H1 (cell line): ENCODE measurements around the gene MAFF. TPM values are rescaled to one million over a fixed set of nuclear protein-coding genes. Genes with fewer than 3 reads are reported as not detected.

Experiments used
- CTCF ChIA-PET: fragments of 300-600 bp; sonication (Branson Sonifier 250); formaldehyde crosslinking; loops from one replicate; lab custom pipeline; 2021; ENCODE audit not compliant: partially characterized antibody; lab: Charles Lee
- POLR2A ChIA-PET: fragments of 300-600 bp; sonication (Branson Sonifier 250); formaldehyde crosslinking; loops from one replicate; lab custom pipeline; 2021; ENCODE audit warnings: inconsistent platforms; ENCODE audit not compliant: partially characterized antibody; lab: Charles Lee
- DNase-seq, 2 experiments: peaks; one replicate each; pipeline versions ENCODE4 v3.0.0 to v3.0.0-alpha.2; 2010 to 2022; ENCODE audit warnings: low spot score in 2 of 2, low read depth in 1 of 2, mixed read lengths in 1 of 2
- FAIRE-seq: peaks from 2 replicates; lab custom pipeline; 2011; peaks lifted over from hg19 to GRCh38; lab: Jason Lieb, UNC
- H2AFZ ChIP-seq: 2 replicates; pipeline ENCODE4 v1.8.1; 2012; ENCODE audit warnings: low read length, inconsistent platforms
- H2AK5ac ChIP-seq: 2 replicates; pipeline ENCODE4 v1.6.1; 2013; ENCODE audit warnings: low read depth, low read length
- H2BK120ac ChIP-seq: replicated peaks from 2 replicates; pipeline ENCODE3; 2013; ENCODE audit warnings: low read depth, low read length, inconsistent platforms
- H2BK12ac ChIP-seq: 2 replicates; pipeline ENCODE4 v1.6.1; 2013; ENCODE audit warnings: low read depth, low read length
- H2BK15ac ChIP-seq: 2 replicates; pipeline ENCODE4 v1.6.1; 2013; ENCODE audit warnings: low read length
- H2BK20ac ChIP-seq: 2 replicates; pipeline ENCODE4 v1.6.1; 2013; ENCODE audit warnings: low read length
- H2BK5ac ChIP-seq: 2 replicates; pipeline ENCODE4 v1.6.1; 2013; ENCODE audit warnings: low read depth, low read length
- H3K14ac ChIP-seq: 2 replicates; pipeline ENCODE4 v1.6.1; 2013; ENCODE audit warnings: inconsistent platforms; ENCODE audit not compliant: insufficient read length
- H3K18ac ChIP-seq: 2 replicates; pipeline ENCODE4 v1.6.1; 2013; ENCODE audit warnings: low read length; ENCODE audit errors: extremely low read depth
- H3K23ac ChIP-seq: 2 replicates; pipeline ENCODE4 v1.6.1; 2013; ENCODE audit warnings: inconsistent platforms; ENCODE audit not compliant: insufficient read length
- H3K23me2 ChIP-seq: 2 replicates; pipeline ENCODE4 v1.6.1; 2013; ENCODE audit warnings: low read depth, low read length
- H3K27ac ChIP-seq: 2 replicates; pipeline ENCODE4 v1.6.1; 2011; ENCODE audit warnings: low read depth, low read length, inconsistent platforms
- H3K27me3 ChIP-seq, 4 experiments: replicated peaks in 1 of 4; 1 replicate in 1 of 4; 2 replicates in 3 of 4; pipeline versions ENCODE4 v1.6.1 to v1.8.1; 2011 to 2013; ENCODE audit warnings: low read length in 3 of 4, mild to moderate bottlenecking in 3 of 4, inconsistent platforms in 2 of 4, mixed read lengths in 2 of 4, moderate library complexity in 1 of 4; ENCODE audit not compliant: control insufficient read depth in 3 of 4, insufficient read depth in 3 of 4; ENCODE audit errors: extremely low read depth in 1 of 4
- H3K36me3 ChIP-seq, 4 experiments: 2 replicates each; pipeline versions ENCODE4 v1.6.1 to v1.8.1; 2011 to 2013; ENCODE audit warnings: mild to moderate bottlenecking in 4 of 4, low read length in 3 of 4, moderate library complexity in 2 of 4, control low read depth in 1 of 4, inconsistent platforms in 1 of 4; ENCODE audit not compliant: insufficient read depth in 4 of 4, control insufficient read depth in 2 of 4
- H3K4ac ChIP-seq: replicated peaks from 2 replicates; pipeline ENCODE3; 2013; ENCODE audit warnings: low read length, low read depth, mixed read lengths, inconsistent platforms; ENCODE audit not compliant: insufficient read length
- H3K4me1 ChIP-seq, 4 experiments: replicated peaks in 1 of 4; 1 replicate in 1 of 4; 2 replicates in 3 of 4; pipeline versions ENCODE4 v1.6.1 to v1.8.1; 2011 to 2013; ENCODE audit warnings: low read length in 3 of 4, inconsistent platforms in 2 of 4, mixed read lengths in 1 of 4; ENCODE audit not compliant: insufficient read depth in 4 of 4, control insufficient read depth in 3 of 4
- H3K4me2 ChIP-seq, 2 experiments: 2 replicates each; pipeline versions ENCODE4 v1.6.1 to v1.8.1; 2011 to 2013; ENCODE audit warnings: low read depth in 2 of 2, low read length in 2 of 2, control low read depth in 1 of 2, inconsistent platforms in 1 of 2, mild to moderate bottlenecking in 1 of 2; ENCODE audit not compliant: insufficient read depth in 1 of 2
- H3K4me3 ChIP-seq, 4 experiments: fragments of 200-600, 300-600 bp in 1 of 4; sonication (generic), shearing (Covaris generic), sonication (Bioruptor Twin) in 1 of 4; 2 replicates each; pipeline versions ENCODE4 v1.5.1 to v1.8.1; 2011 to 2016; ENCODE audit warnings: low read length in 4 of 4, low read depth in 3 of 4, control low read depth in 2 of 4, inconsistent platforms in 2 of 4, mild to moderate bottlenecking in 2 of 4, mixed read lengths in 1 of 4, moderate library complexity in 1 of 4; ENCODE audit not compliant: insufficient read depth in 2 of 4; ENCODE audit errors: extremely low read depth in 1 of 4
- H3K56ac ChIP-seq: replicated peaks from 2 replicates; pipeline ENCODE3; 2013; ENCODE audit warnings: low read depth, mild to moderate bottlenecking, mixed read lengths, low read length, inconsistent platforms; ENCODE audit not compliant: insufficient read length
- H3K79me1 ChIP-seq: 2 replicates; pipeline ENCODE4 v1.6.1; 2013; ENCODE audit warnings: low read depth, low read length, control low read depth
- H3K79me2 ChIP-seq, 2 experiments: 2 replicates each; pipeline versions ENCODE4 v1.6.1 to v1.8.1; 2012 to 2013; ENCODE audit warnings: low read length in 2 of 2, mild to moderate bottlenecking in 2 of 2, inconsistent platforms in 1 of 2; ENCODE audit not compliant: insufficient read depth in 2 of 2, control insufficient read depth in 1 of 2
- H3K9ac ChIP-seq, 4 experiments: replicated peaks in 1 of 4; 1 replicate in 1 of 4; 2 replicates in 3 of 4; pipeline versions ENCODE4 v1.6.1 to v1.8.1; 2011 to 2013; ENCODE audit warnings: low read depth in 3 of 4, low read length in 3 of 4, control low read depth in 2 of 4, mild to moderate bottlenecking in 2 of 4, moderate library complexity in 2 of 4, inconsistent platforms in 1 of 4; ENCODE audit errors: extremely low read depth in 1 of 4
- H3K9me3 ChIP-seq, 2 experiments: 2 replicates each; pipeline versions ENCODE4 v1.6.1 to v1.8.1; 2012 to 2013; ENCODE audit warnings: mild to moderate bottlenecking in 2 of 2, moderate library complexity in 2 of 2, control low read depth in 1 of 2, inconsistent platforms in 1 of 2, low read depth in 1 of 2, low read length in 1 of 2, mixed read lengths in 1 of 2; ENCODE audit not compliant: insufficient read depth in 2 of 2
- H4K20me1 ChIP-seq, 2 experiments: replicated peaks in 1 of 2; 2 replicates each; pipeline versions ENCODE3 to v1.8.1; 2011 to 2013; ENCODE audit warnings: inconsistent platforms in 2 of 2, low read length in 2 of 2, mild to moderate bottlenecking in 1 of 2; ENCODE audit not compliant: insufficient read depth in 2 of 2, control insufficient read depth in 1 of 2
- H4K5ac ChIP-seq: 2 replicates; pipeline ENCODE4 v1.6.1; 2013; ENCODE audit warnings: low read length, low read depth, mixed read lengths, inconsistent platforms; ENCODE audit not compliant: insufficient read length
- H4K8ac ChIP-seq: 2 replicates; pipeline ENCODE4 v1.8.0; 2013; ENCODE audit warnings: mild to moderate bottlenecking, moderate library complexity, low read length, inconsistent platforms; ENCODE audit not compliant: insufficient read depth; ENCODE audit errors: extremely low read depth
- H4K91ac ChIP-seq: replicated peaks from 2 replicates; pipeline ENCODE3; 2013; ENCODE audit warnings: low read length, mixed read lengths, inconsistent platforms; ENCODE audit not compliant: insufficient read length
- ATF3 ChIP-seq: IDR thresholded peaks from 2 replicates; pipeline ENCODE4 v1.6.1; 2011; ENCODE audit warnings: low read depth, mild to moderate bottlenecking, low read length; ENCODE audit not compliant: insufficient read depth
- CBX5 ChIP-seq: fragments of 300-800, 300-1000 bp; sonication (generic); IDR thresholded peaks from 2 replicates; pipeline ENCODE4 v1.7.1; 2016; ENCODE audit warnings: antibody characterized with exemption, low read length, low read depth
- CBX8 ChIP-seq: fragments of 300-800, 300-1000 bp; sonication (generic); IDR thresholded peaks from 2 replicates; pipeline ENCODE4 v1.7.1; 2016; ENCODE audit warnings: low read depth, low read length, borderline replicate concordance
- CTBP2 ChIP-seq: IDR thresholded peaks from 2 replicates; pipeline ENCODE4 v1.7.0; 2011; ENCODE audit warnings: borderline replicate concordance, mild to moderate bottlenecking, moderate library complexity, mixed read lengths, low read length; ENCODE audit not compliant: insufficient read depth, insufficient read length
- EGR1 ChIP-seq: IDR thresholded peaks from 2 replicates; pipeline ENCODE4 v1.6.1; 2011; ENCODE audit warnings: low read depth, low read length, borderline replicate concordance
- HDAC6 ChIP-seq: IDR thresholded peaks from one replicate; pipeline ENCODE4 v1.7.1; 2012; ENCODE audit warnings: low read depth, mild to moderate bottlenecking, inconsistent platforms, low read length, moderate library complexity
- POLR2A ChIP-seq, 2 experiments: IDR thresholded peaks; 1 replicate in 1 of 2; 2 replicates in 1 of 2; pipeline ENCODE4 v1.6.1; 2011; ENCODE audit warnings: low read depth in 2 of 2, low read length in 2 of 2, mild to moderate bottlenecking in 2 of 2; ENCODE audit errors: control extremely low read depth in 1 of 2
- RBBP5 ChIP-seq: IDR thresholded peaks from 2 replicates; pipeline ENCODE4 v1.7.1; 2012; ENCODE audit warnings: low read depth, mild to moderate bottlenecking, inconsistent platforms, low read length, moderate library complexity, borderline replicate concordance
- SIRT6 ChIP-seq: IDR thresholded peaks from one replicate; pipeline ENCODE4 v1.7.1; 2012; ENCODE audit warnings: low read length, inconsistent platforms
- WGBS, 2 experiments: shearing (Covaris generic) in 1 of 2; methylation state at CpG; one replicate each; pipeline versions ENCODE4 v1.1.6 to v1.1.7; 2013 to 2015; ENCODE audit warnings: low lambda C conversion rate in 2 of 2, mixed read lengths in 2 of 2, inconsistent platforms in 1 of 2, low coverage in 1 of 2, missing lambda C conversion rate in 1 of 2; ENCODE audit not compliant: insufficient replicate concordance in 2 of 2, insufficient coverage in 1 of 2, insufficient read length in 1 of 2; ENCODE audit errors: extremely low coverage in 1 of 2, missing lambda C conversion rate in 1 of 2; 5-methylcytosine and 5-hydroxymethylcytosine counted together
- polyA plus RNA-seq, 7 experiments: library from polyadenylated mRNA; depleted of rRNA in 3 of 7; stranded (reverse) in 5 of 7; unstranded in 2 of 7; fragments of >200 nt in 5 of 7; fragments of 200-250 nt in 2 of 7; gene quantifications; 1 replicate in 5 of 7; 2 replicates in 1 of 7; 4 replicates in 1 of 7; pipeline versions ENCODE4 v1.2.1 to v1.2.3, GENCODE V29; 2011 to 2013; ENCODE audit warnings: missing spikeins in 2 of 7, mixed read lengths in 2 of 7
- total RNA-seq: library from RNA; stranded (reverse); fragmentation: NEBNext Ultra II Directional; extraction: Animal tissue kit (Norgen Biotek cat#: 25700); gene quantifications from 2 replicates; pipeline ENCODE4 v1.2.1, GENCODE V29; 2021

MAFF gene
- total and polyA plus RNA-seq, 2 of the 8 experiments (the other 6 are each of a cell fraction or from before 2014, with no cell fraction given), result 1.5 to 6.3 TPM

DNA sequence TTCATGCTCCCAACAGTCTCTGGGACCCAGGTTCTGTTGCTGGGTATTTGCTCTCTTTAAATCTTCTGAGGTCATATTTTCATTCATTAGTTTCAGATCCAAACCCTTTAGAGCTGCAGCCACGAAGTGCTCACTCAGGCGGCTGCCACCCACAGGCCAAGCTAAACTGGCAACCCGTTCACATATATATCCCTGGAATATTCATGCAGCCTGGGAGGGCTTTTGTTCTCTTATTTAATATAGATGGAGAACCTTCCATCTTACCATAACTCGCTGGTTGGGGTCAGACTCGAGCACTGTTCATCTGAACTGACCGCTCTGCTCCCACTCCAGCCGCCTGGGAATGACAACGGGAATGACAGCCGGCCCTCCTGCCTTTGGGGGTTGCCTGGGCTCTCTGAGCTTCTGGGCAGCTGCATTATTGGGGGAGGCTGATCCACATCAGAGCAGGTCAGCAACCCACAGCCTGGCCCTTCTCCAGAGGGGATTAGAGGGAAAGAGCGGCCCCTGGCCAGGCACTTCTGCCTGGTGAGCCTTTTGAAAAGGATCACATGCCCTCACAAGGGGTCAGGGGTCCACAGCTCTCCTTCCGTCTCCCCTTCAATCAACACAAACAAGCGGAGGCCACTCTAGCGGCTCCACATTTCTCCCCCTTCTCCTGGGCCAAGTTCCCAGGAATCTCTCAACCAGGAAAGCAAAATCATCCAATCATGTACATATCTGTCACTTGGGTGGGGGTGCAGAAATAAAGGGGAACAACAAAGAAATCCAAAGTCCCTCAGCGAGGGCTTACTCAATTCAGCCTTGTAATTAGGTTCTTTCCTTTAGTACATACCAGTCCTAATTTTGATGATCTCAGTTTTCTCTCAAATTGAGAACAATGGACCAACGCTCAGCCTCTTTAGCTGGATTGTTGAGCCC, 59.2 kb downstream of the MAFF start:
- Histone ChIP-seq H3K27ac (no peak overlapping the region), H2AK5ac (no peak overlapping the region), H2BK5ac (no peak overlapping the region), H3K23me2 (no peaks in the 10 kb centered on the region), H2BK12ac (no peak overlapping the region), H4K8ac (no peak overlapping the region), H2AFZ (no peak overlapping the region), H3K23ac (no peak overlapping the region), H3K4me2 (no peak overlapping the region), H3K79me2 (peaks cover 7 to 85% of the 10 kb centered on the region in 2 experiments; a peak in 3 of 4 replicates), H4K91ac (no peak overlapping the region), H3K56ac (no peak overlapping the region), H4K20me1 (peaks cover 20 to 25% of the 10 kb centered on the region in 2 experiments), H3K4me1 (peaks cover 2 to 20% (median 7%) of the 10 kb centered on the region in 4 experiments), H2BK15ac (0 out of 2 replicates have a peak overlapping the region, but pooled peaks have one; percentile 74), H3K4ac (no peak overlapping the region), H3K27me3 (no peaks in the 10 kb centered on the region; a peak in 1 of 7 replicates), H2BK120ac (no peak overlapping the region), H2BK20ac (0 out of 2 replicates have a peak overlapping the region, but pooled peaks have one; percentile 8), H3K36me3 (no peaks in the 10 kb centered on the region), H3K9me3 (no peaks in the 10 kb centered on the region), H4K5ac (no peak overlapping the region), H3K14ac (no peak overlapping the region), H3K9ac (no peak overlapping the region), H3K4me3 (no peak overlapping the region), H3K79me1 (peaks cover 30% of the 10 kb centered on the region), H3K18ac (no peak overlapping the region)
- no peak for FAIRE-seq
- no peak for TF ChIP-seq CTBP2
- no peak for TF ChIP-seq SIRT6
- TF ChIP-seq CBX5, result no peak
- no peak for TF ChIP-seq RBBP5
- no peak for TF ChIP-seq POLR2A (IDR thresholded peaks at IDR 0.05; ENCODE audit: control extremely low read depth in 1 of 2, low read depth in 2 of 2, low read length in 2 of 2)
- TF ChIP-seq CBX8, result no peak
- no peak for TF ChIP-seq ATF3
- no peak for TF ChIP-seq EGR1
- TF ChIP-seq HDAC6, result no peak
- ChIA-PET CTCF (interaction anchor here (0.6 to 3.9 kb wide), 18 partner anchors 10 to 172 kb away, joined by 3 to 33 read pairs (median 4); partner anchors contain the start of gene TMEM184B), POLR2A (interaction anchor here (0.7 to 1.1 kb wide), 7 partner anchors 9 to 89 kb away, joined by 3 to 5 read pairs (median 3); no protein-coding TSS in a partner anchor)
- no peak for DNase-seq
- 87% methylated on average over 15 of the region's 15 CpGs; no CpG with 5 or more reads in 1 of the 2 experiments for WGBS, 2 experiments
